DOHH2 (cell line): ENCODE results near the gene DDX28.

Experiments used
- H3F3A ChIP-seq: fragments of 200-600 bp; sonication (generic), shearing (Covaris generic); 2 replicates; pipeline ENCODE4 v1.6.0; 2016; ENCODE audit warnings: antibody characterized with exemption, mild to moderate bottlenecking; ENCODE audit not compliant: control insufficient read depth, insufficient read depth
- H3K27ac ChIP-seq: fragments of 200-600 bp; sonication (generic); 2 replicates; pipeline ENCODE4 v1.5.1; 2014; ENCODE audit warnings: low read depth, mild to moderate bottlenecking, low read length, moderate library complexity
- H3K27me3 ChIP-seq: fragments of 200-600 bp; sonication (generic); 2 replicates; pipeline ENCODE4 v1.6.1; 2014; ENCODE audit warnings: mild to moderate bottlenecking, low read length, mixed read lengths; ENCODE audit not compliant: control insufficient read depth
- H3K36me3 ChIP-seq: fragments of 200-600 bp; sonication (generic); 2 replicates; pipeline ENCODE4 v1.6.1; 2014; ENCODE audit warnings: mild to moderate bottlenecking, low read length, moderate library complexity, mixed read lengths; ENCODE audit not compliant: control insufficient read depth
- H3K4me1 ChIP-seq: fragments of 200-600 bp; sonication (generic); 2 replicates; pipeline ENCODE4 v1.6.1; 2014; ENCODE audit warnings: mild to moderate bottlenecking, low read length, mixed read lengths; ENCODE audit not compliant: control insufficient read depth
- H3K4me2 ChIP-seq: fragments of 200-600 bp; sonication (generic); 2 replicates; pipeline ENCODE4 v1.6.0; 2014; ENCODE audit warnings: mild to moderate bottlenecking, low read length, moderate library complexity
- H3K4me3 ChIP-seq: fragments of 200-600 bp; sonication (generic); 2 replicates; pipeline ENCODE4 v1.5.1; 2014; ENCODE audit warnings: mild to moderate bottlenecking, low read length, mixed read lengths
- H3K79me2 ChIP-seq: fragments of 200-600 bp; sonication (generic); 2 replicates; pipeline ENCODE4 v1.6.1; 2014; ENCODE audit warnings: mild to moderate bottlenecking, low read length, mixed read lengths; ENCODE audit not compliant: control insufficient read depth
- H3K9me2 ChIP-seq: fragments of 200-600 bp; sonication (generic); replicated peaks from 2 replicates; pipeline ENCODE4 v1.6.1; 2014; ENCODE audit warnings: mild to moderate bottlenecking, low read length, mixed read lengths; ENCODE audit not compliant: control insufficient read depth
- H3K9me3 ChIP-seq: fragments of 200-600 bp; sonication (generic); 2 replicates; pipeline ENCODE4 v1.6.1; 2014; ENCODE audit warnings: antibody characterized with exemption, low read length, mixed read lengths; ENCODE audit not compliant: control insufficient read depth, insufficient read depth
- H4K20me1 ChIP-seq: fragments of 200-600 bp; sonication (generic); 2 replicates; pipeline ENCODE4 v1.6.0; 2014; ENCODE audit warnings: low read depth, mild to moderate bottlenecking, antibody characterized with exemption, low read length, moderate library complexity; ENCODE audit not compliant: control insufficient read depth, insufficient read depth
- CTCF ChIP-seq: fragments of 200-600 bp; sonication (generic); IDR thresholded peaks from one replicate; pipeline ENCODE4 v1.5.1; 2014; ENCODE audit warnings: antibody characterized with exemption, mild to moderate bottlenecking, low read depth, low read length; ENCODE audit not compliant: poor library complexity, severe bottlenecking
- EZH2phosphoT487 ChIP-seq: fragments of 200-600 bp; sonication (generic); IDR thresholded peaks from 2 replicates; pipeline ENCODE4 v1.6.1; 2017; ENCODE audit warnings: borderline replicate concordance, mild to moderate bottlenecking, antibody characterized with exemption, low read length, moderate library complexity, mixed read lengths

Gene DDX28

GRCh38 chr16:68005786-68006286 lies 17.2 kb downstream of the DDX28 start:
- peak overlapping the region; percentile 30 for H3K4me3 ChIP-seq
- no peaks in the 10 kb centered on the region for H3K36me3 ChIP-seq
- no peaks in the 10 kb centered on the region for H3K79me2 ChIP-seq
- no peaks in the 10 kb centered on the region for H3K9me2 ChIP-seq
- H3K4me1 ChIP-seq: peaks cover 12% of the 10 kb centered on the region
- no peaks in the 10 kb centered on the region for H3F3A ChIP-seq
- H3K27ac ChIP-seq: no peak overlapping the region
- H3K4me2 ChIP-seq: peak overlapping the region; percentile 48
- no peaks in the 10 kb centered on the region for H3K27me3 ChIP-seq
- no peaks in the 10 kb centered on the region for H3K9me3 ChIP-seq
- TF ChIP-seq CTCF: no peak
- TF ChIP-seq EZH2phosphoT487: no peak
- no peaks in the 10 kb centered on the region for H4K20me1 ChIP-seq

- H3K27me3 ChIP-seq: no peaks in the 10 kb centered on the region
- no peaks in the 10 kb centered on the region for H3F3A ChIP-seq
- H3K9me3 ChIP-seq: no peaks in the 10 kb centered on the region
- H3K27ac ChIP-seq: no peak overlapping the region
- H3K9me2 ChIP-seq: no peaks in the 10 kb centered on the region
- H4K20me1 ChIP-seq: no peaks in the 10 kb centered on the region
- peak overlapping the region; percentile 48; the same call in 1 of the 2 replicates for H3K4me2 ChIP-seq
- H3K36me3 ChIP-seq: no peaks in the 10 kb centered on the region
- no peak overlapping the region for H3K4me3 ChIP-seq
- no peaks in the 10 kb centered on the region for H3K79me2 ChIP-seq
- TF ChIP-seq EZH2phosphoT487 (no peak), CTCF (no peak)
- H3K4me1 ChIP-seq: peaks cover 17% of the 10 kb centered on the region
Observed at GRCh38 chr16:68005211-68005610, 17.8 kb downstream of the DDX28 start.

- no peaks in the 10 kb centered on the region for H3K36me3 ChIP-seq
- no peak overlapping the region for H3K27ac ChIP-seq
- no peak overlapping the region for H3K4me3 ChIP-seq
- no peaks in the 10 kb centered on the region for H3K9me3 ChIP-seq
- no peaks in the 10 kb centered on the region for H3K79me2 ChIP-seq
- no peaks in the 10 kb centered on the region for H3F3A ChIP-seq
- H3K4me2 ChIP-seq: no peak overlapping the region
- no peaks in the 10 kb centered on the region for H3K9me2 ChIP-seq
- no peaks in the 10 kb centered on the region for H4K20me1 ChIP-seq
- H3K4me1 ChIP-seq: peaks cover 30% of the 10 kb centered on the region
- TF ChIP-seq CTCF: no peak
- no peak for TF ChIP-seq EZH2phosphoT487
- H3K27me3 ChIP-seq: no peaks in the 10 kb centered on the region
Observed at GRCh38 chr16:68003031-68003430, 20.0 kb downstream of the DDX28 start.

- H3K79me2 ChIP-seq: no peaks in the 10 kb centered on the region
- TF ChIP-seq EZH2phosphoT487 (no peak), CTCF (no peak)
- peak overlapping the region; percentile 37 for H3K4me3 ChIP-seq
- no peaks in the 10 kb centered on the region for H3K36me3 ChIP-seq
- H4K20me1 ChIP-seq: no peaks in the 10 kb centered on the region
- H3F3A ChIP-seq: no peaks in the 10 kb centered on the region
- peaks cover 21% of the 10 kb centered on the region for H3K4me1 ChIP-seq
- H3K27ac ChIP-seq: no peak overlapping the region
- H3K4me2 ChIP-seq: peak overlapping the region; percentile 60
- no peaks in the 10 kb centered on the region for H3K9me2 ChIP-seq
- H3K27me3 ChIP-seq: no peaks in the 10 kb centered on the region
- H3K9me3 ChIP-seq: no peaks in the 10 kb centered on the region
Observed at GRCh38 chr16:68000450-68000849, 22.6 kb downstream of the DDX28 start.
